ENCODE measurements around the gene COX19.

COX19 gene

DNA sequence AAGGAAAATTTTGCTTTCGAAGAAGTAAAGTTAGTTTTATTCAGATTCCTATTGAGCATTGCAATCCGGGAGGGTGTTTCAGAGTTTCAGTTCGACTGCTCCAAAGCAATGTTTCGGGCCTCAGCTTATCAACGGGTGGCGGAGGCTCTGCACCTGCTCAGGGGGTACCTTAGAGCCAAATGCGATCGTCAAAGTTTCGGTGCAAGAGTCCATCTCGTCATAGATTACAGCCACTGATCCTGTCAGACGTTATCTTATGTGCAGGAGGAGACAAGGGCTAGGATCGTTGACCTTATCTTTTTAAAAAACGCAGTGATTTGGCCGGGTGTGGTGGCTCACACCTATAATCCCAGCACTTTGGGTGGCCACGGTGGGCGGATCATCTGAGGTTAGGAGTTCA lies 3.8 kb upstream of the COX19 start:
- DNase-seq (ENCODE audit: low read depth, low spot score): no peak

- DNase-seq (ENCODE audit: low read depth, low spot score): no peak
Measured at GRCh38 chr7:978416-979091, 3.2 kb upstream of the COX19 start.

GRCh38 chr7:978049-978346 lies 2.6 kb upstream of the COX19 start:
- DNase-seq (ENCODE audit: low read depth, low spot score): no peak

GRCh38 chr7:977326-978048 lies 2.1 kb upstream of the COX19 start:
- DNase-seq (ENCODE audit: low read depth, low spot score): no peak

GRCh38 chr7:976901-977325 lies 1.6 kb upstream of the COX19 start:
- no peak for DNase-seq (ENCODE audit: low read depth, low spot score)

- no peak for DNase-seq (ENCODE audit: low read depth, low spot score)
Measured at GRCh38 chr7:975702-976473, 539 bp upstream of the COX19 start.

- DNase-seq (ENCODE audit: low read depth, low spot score): no peak
Measured at GRCh38 chr7:974172-974571, 1.2 kb downstream of the COX19 start.

- DNase-seq (ENCODE audit: low read depth, low spot score): no peak
Measured at GRCh38 chr7:973312-973711, 2.0 kb downstream of the COX19 start.

GRCh38 chr7:972676-973309 lies 2.6 kb downstream of the COX19 start:
- no peak for DNase-seq (ENCODE audit: low read depth, low spot score)

GRCh38 chr7:972110-972509 lies 3.2 kb downstream of the COX19 start:
- DNase-seq (ENCODE audit: low read depth, low spot score): no peak

GRCh38 chr7:970744-971143 lies 4.6 kb downstream of the COX19 start:
- no peak for DNase-seq (ENCODE audit: low read depth, low spot score)

DNA sequence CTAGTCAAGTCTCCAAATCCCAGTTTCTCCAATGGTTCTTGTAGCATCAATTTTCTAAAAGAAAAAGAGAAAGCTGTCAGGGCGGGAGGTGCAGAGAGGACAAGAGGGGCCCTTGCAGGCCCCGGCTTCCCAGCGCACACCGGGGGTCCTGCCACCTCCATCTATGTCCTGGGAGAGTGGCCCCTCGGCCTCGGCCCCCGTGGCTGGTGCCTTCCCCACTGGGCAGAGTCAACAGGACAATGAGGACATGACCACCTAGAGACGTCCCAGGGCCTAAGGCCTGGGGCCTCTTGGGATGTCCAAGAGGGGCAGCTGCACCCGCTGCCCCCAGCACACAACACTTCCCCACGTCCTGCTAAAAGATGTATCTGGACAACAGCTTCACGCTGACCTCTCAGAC lies 5.9 kb downstream of the COX19 start:
- DNase-seq (ENCODE audit: low read depth, low spot score): no peak

DNA sequence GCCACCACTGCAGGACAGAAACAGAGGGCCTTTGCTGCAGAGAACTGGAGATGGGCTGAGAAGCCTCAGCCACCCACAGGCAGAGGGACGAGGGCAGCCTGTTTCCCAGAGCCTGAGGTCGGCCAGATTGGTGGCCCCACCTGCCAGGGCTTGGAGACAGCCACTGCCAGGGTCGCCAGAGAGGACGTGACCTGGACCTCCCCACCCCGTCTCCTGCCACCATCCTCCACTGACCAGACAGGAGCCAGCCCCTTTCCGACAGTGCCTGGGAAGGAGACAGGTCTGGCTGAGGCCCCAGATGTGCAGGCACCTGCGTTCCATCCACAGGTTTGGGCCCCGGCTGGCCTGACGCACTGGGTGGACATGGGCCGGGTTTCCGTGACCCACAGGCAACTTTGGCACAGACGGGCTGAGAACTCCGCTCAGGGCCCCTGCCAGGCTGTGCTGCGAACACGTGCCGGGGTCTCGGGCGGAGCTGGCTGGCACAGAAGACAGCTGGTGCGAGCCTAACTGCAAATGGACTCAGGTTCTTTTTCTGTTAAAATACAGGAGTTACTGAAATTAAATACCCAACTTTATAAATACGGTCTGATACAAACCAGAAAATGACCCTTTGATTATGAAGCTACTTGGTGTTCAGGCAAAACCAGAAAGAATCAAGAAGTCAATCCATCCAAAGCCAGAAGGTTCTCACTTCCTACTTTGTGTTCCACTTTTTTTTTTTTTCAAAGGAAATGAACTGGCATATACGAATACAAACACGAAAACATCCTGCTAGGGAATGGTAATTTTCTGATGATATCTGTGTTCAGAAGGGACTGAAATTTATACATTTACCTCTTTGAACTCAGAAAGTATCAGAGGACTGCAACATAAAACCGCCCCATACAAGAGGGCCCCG lies 6.9 kb downstream of the COX19 start:
- no peak for DNase-seq (ENCODE audit: low read depth, low spot score)

- no peak for DNase-seq (ENCODE audit: low read depth, low spot score)
Measured at GRCh38 chr7:967361-968082, 7.8 kb downstream of the COX19 start.

DNA sequence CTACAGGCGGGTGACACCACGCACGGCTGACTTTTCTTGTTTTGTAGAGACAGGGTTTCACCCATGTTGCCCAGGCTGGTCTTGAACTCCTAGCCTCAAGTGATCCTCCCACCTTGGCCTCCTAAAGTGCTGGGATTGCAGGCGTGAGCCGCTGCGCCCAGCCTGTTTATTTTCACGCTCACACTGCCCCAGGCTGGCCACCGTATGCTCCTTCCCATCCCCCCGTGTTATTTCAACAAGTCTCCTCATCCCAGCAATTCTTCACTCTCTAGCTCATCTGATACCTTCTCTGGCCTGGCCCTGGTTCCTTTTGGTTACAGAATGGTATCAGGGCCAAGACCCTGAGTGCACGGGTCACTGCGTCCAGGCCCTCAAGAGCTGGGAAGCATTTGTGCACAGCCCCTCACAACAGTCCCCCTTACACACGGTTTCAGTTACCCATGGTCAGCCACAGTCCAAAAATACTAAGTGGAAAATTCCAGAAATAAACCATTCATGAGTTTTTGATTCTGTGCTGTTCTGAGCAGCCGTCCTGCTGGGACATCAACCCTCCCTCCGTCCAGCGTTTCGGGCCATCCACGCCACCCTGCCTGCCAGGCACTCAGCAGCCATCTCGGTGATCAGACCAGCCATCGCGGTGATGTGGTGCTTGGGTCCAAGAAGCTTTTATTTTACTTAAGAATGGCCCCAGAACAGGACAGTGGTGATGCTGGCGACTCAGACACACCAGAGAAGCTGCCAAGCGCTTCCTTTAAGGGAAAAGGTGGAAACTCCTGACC lies 8.9 kb downstream of the COX19 start:
- no peak for DNase-seq (ENCODE audit: low read depth, low spot score)

DNA sequence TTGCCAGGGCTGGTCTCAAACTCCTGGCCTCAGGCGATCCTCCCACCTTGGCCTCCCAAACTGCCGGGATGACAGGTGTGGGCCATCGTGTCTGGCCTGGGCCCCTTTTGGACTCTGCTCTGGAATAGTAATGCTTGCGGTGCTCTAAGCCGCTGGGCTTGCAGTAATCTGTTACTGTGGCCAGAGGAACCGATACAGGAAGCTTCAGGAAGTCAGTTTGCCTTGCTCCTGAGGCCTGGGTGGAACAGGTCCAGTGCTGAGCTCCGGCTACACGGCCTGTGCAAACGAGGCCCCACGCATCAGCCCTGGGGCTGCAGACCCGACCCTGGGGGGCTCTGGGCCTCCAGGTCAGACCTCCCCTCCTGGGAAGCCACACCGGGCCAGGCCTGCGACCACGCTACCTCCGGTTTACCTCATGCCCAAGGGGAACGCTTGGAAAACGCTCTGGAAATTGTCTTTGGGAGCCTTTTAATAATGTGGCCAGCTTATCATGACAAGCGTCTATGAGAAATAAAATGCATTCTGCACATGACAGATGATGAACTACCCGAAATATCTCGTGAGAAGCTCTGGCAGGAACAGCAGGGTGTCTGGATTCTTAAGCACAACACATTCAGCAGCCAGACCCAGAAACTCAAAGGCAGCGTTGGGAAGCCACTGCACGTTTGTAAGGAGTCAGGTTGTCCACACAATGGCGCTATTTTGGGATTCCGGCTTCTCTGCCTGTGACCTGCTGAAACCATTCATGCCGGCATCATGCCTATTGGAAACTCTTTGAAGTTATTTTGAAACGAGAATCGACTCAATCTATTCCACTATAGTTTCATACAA lies 10.7 kb downstream of the COX19 start:
- DNase-seq (ENCODE audit: low read depth, low spot score): no peak

DNA sequence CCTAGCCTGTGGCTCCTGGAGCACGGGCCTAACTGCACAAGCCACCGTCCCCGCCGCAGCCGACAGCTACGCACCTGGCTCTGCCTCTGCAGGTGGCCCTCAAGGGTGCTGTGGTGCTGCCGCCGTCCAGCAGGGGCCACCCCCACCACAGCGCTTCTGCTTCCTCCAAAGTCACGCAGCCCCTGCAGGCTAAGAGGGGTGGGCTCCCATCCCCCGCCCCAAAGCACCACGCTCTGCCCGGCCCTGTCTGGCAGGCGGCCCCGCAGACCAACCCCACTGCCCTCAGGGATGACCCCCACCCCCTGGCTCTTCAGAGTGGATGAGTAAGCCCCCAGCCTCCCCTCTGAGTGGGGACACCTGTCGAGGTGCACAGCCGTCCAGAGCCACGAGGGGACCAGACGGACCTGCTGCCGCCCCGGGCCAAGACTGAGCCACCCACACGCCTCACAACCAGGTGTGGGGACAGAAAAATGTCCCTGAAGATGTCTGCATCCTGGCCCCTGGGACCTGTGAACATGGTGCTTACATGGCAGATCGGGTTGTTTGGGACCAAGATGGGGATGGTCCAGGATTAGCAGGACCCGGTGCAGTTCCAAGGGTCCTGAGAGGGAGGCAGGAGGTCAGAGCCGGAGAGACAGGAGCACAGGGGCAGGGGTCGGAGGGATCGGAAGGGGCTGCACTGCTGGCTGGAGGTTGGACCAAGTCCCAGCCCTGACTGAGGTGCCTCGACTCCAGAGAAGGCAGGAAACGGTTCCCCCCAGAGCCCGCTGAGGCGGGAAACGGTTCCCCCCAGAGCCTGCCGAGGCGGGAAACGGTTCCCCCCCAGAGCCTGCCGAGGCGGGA lies 11.9 kb downstream of the COX19 start:
- no peak for DNase-seq (ENCODE audit: low read depth, low spot score)

All from activated naive CD8-positive, alpha-beta T cell treated with anti-CD3 and anti-CD28 coated beads, Interleukin-2, amount 50 U/mL, for 16 hours (primary cell).